H1 (cell line): ENCODE results near the gene SYNPR. TPM values are rescaled to one million over a fixed set of nuclear protein-coding genes. Genes with fewer than 3 reads are reported as not detected.

Experiments
- CTCF ChIA-PET: fragments of 300-600 bp; sonication (Branson Sonifier 250); formaldehyde crosslinking; loops from one replicate; lab custom pipeline; 2021; ENCODE audit not compliant: partially characterized antibody; lab: Charles Lee
- POLR2A ChIA-PET: fragments of 300-600 bp; sonication (Branson Sonifier 250); formaldehyde crosslinking; loops from one replicate; lab custom pipeline; 2021; ENCODE audit warnings: inconsistent platforms; ENCODE audit not compliant: partially characterized antibody; lab: Charles Lee
- DNase-seq, 2 experiments: peaks; one replicate each; pipeline versions ENCODE4 v3.0.0 to v3.0.0-alpha.2; 2010 to 2022; ENCODE audit warnings: low spot score in 2 of 2, low read depth in 1 of 2, mixed read lengths in 1 of 2
- FAIRE-seq: peaks from 2 replicates; lab custom pipeline; 2011; peaks lifted over from hg19 to GRCh38; lab: Jason Lieb, UNC
- H2AFZ ChIP-seq: 2 replicates; pipeline ENCODE4 v1.8.1; 2012; ENCODE audit warnings: low read length, inconsistent platforms
- H2AK5ac ChIP-seq: 2 replicates; pipeline ENCODE4 v1.6.1; 2013; ENCODE audit warnings: low read depth, low read length
- H2BK120ac ChIP-seq: replicated peaks from 2 replicates; pipeline ENCODE3; 2013; ENCODE audit warnings: low read depth, low read length, inconsistent platforms
- H2BK12ac ChIP-seq: 2 replicates; pipeline ENCODE4 v1.6.1; 2013; ENCODE audit warnings: low read depth, low read length
- H2BK15ac ChIP-seq: 2 replicates; pipeline ENCODE4 v1.6.1; 2013; ENCODE audit warnings: low read length
- H2BK20ac ChIP-seq: 2 replicates; pipeline ENCODE4 v1.6.1; 2013; ENCODE audit warnings: low read length
- H2BK5ac ChIP-seq: 2 replicates; pipeline ENCODE4 v1.6.1; 2013; ENCODE audit warnings: low read depth, low read length
- H3K14ac ChIP-seq: 2 replicates; pipeline ENCODE4 v1.6.1; 2013; ENCODE audit warnings: inconsistent platforms; ENCODE audit not compliant: insufficient read length
- H3K18ac ChIP-seq: 2 replicates; pipeline ENCODE4 v1.6.1; 2013; ENCODE audit warnings: low read length; ENCODE audit errors: extremely low read depth
- H3K23ac ChIP-seq: 2 replicates; pipeline ENCODE4 v1.6.1; 2013; ENCODE audit warnings: inconsistent platforms; ENCODE audit not compliant: insufficient read length
- H3K23me2 ChIP-seq: 2 replicates; pipeline ENCODE4 v1.6.1; 2013; ENCODE audit warnings: low read depth, low read length
- H3K27ac ChIP-seq: 2 replicates; pipeline ENCODE4 v1.6.1; 2011; ENCODE audit warnings: low read depth, low read length, inconsistent platforms
- H3K27me3 ChIP-seq, 4 experiments: replicated peaks in 1 of 4; 1 replicate in 1 of 4; 2 replicates in 3 of 4; pipeline versions ENCODE4 v1.6.1 to v1.8.1; 2011 to 2013; ENCODE audit warnings: low read length in 3 of 4, mild to moderate bottlenecking in 3 of 4, inconsistent platforms in 2 of 4, mixed read lengths in 2 of 4, moderate library complexity in 1 of 4; ENCODE audit not compliant: control insufficient read depth in 3 of 4, insufficient read depth in 3 of 4; ENCODE audit errors: extremely low read depth in 1 of 4
- H3K36me3 ChIP-seq, 4 experiments: 2 replicates each; pipeline versions ENCODE4 v1.6.1 to v1.8.1; 2011 to 2013; ENCODE audit warnings: mild to moderate bottlenecking in 4 of 4, low read length in 3 of 4, moderate library complexity in 2 of 4, control low read depth in 1 of 4, inconsistent platforms in 1 of 4; ENCODE audit not compliant: insufficient read depth in 4 of 4, control insufficient read depth in 2 of 4
- H3K4ac ChIP-seq: replicated peaks from 2 replicates; pipeline ENCODE3; 2013; ENCODE audit warnings: low read length, low read depth, mixed read lengths, inconsistent platforms; ENCODE audit not compliant: insufficient read length
- H3K4me1 ChIP-seq, 4 experiments: replicated peaks in 1 of 4; 1 replicate in 1 of 4; 2 replicates in 3 of 4; pipeline versions ENCODE4 v1.6.1 to v1.8.1; 2011 to 2013; ENCODE audit warnings: low read length in 3 of 4, inconsistent platforms in 2 of 4, mixed read lengths in 1 of 4; ENCODE audit not compliant: insufficient read depth in 4 of 4, control insufficient read depth in 3 of 4
- H3K4me2 ChIP-seq, 2 experiments: 2 replicates each; pipeline versions ENCODE4 v1.6.1 to v1.8.1; 2011 to 2013; ENCODE audit warnings: low read depth in 2 of 2, low read length in 2 of 2, control low read depth in 1 of 2, inconsistent platforms in 1 of 2, mild to moderate bottlenecking in 1 of 2; ENCODE audit not compliant: insufficient read depth in 1 of 2
- H3K4me3 ChIP-seq, 4 experiments: fragments of 200-600, 300-600 bp in 1 of 4; sonication (generic), shearing (Covaris generic), sonication (Bioruptor Twin) in 1 of 4; 2 replicates each; pipeline versions ENCODE4 v1.5.1 to v1.8.1; 2011 to 2016; ENCODE audit warnings: low read length in 4 of 4, low read depth in 3 of 4, control low read depth in 2 of 4, inconsistent platforms in 2 of 4, mild to moderate bottlenecking in 2 of 4, mixed read lengths in 1 of 4, moderate library complexity in 1 of 4; ENCODE audit not compliant: insufficient read depth in 2 of 4; ENCODE audit errors: extremely low read depth in 1 of 4
- H3K56ac ChIP-seq: replicated peaks from 2 replicates; pipeline ENCODE3; 2013; ENCODE audit warnings: low read depth, mild to moderate bottlenecking, mixed read lengths, low read length, inconsistent platforms; ENCODE audit not compliant: insufficient read length
- H3K79me1 ChIP-seq: 2 replicates; pipeline ENCODE4 v1.6.1; 2013; ENCODE audit warnings: low read depth, low read length, control low read depth
- H3K79me2 ChIP-seq, 2 experiments: 2 replicates each; pipeline versions ENCODE4 v1.6.1 to v1.8.1; 2012 to 2013; ENCODE audit warnings: low read length in 2 of 2, mild to moderate bottlenecking in 2 of 2, inconsistent platforms in 1 of 2; ENCODE audit not compliant: insufficient read depth in 2 of 2, control insufficient read depth in 1 of 2
- H3K9ac ChIP-seq, 4 experiments: replicated peaks in 1 of 4; 1 replicate in 1 of 4; 2 replicates in 3 of 4; pipeline versions ENCODE4 v1.6.1 to v1.8.1; 2011 to 2013; ENCODE audit warnings: low read depth in 3 of 4, low read length in 3 of 4, control low read depth in 2 of 4, mild to moderate bottlenecking in 2 of 4, moderate library complexity in 2 of 4, inconsistent platforms in 1 of 4; ENCODE audit errors: extremely low read depth in 1 of 4
- H3K9me3 ChIP-seq, 2 experiments: 2 replicates each; pipeline versions ENCODE4 v1.6.1 to v1.8.1; 2012 to 2013; ENCODE audit warnings: mild to moderate bottlenecking in 2 of 2, moderate library complexity in 2 of 2, control low read depth in 1 of 2, inconsistent platforms in 1 of 2, low read depth in 1 of 2, low read length in 1 of 2, mixed read lengths in 1 of 2; ENCODE audit not compliant: insufficient read depth in 2 of 2
- H4K20me1 ChIP-seq, 2 experiments: replicated peaks in 1 of 2; 2 replicates each; pipeline versions ENCODE3 to v1.8.1; 2011 to 2013; ENCODE audit warnings: inconsistent platforms in 2 of 2, low read length in 2 of 2, mild to moderate bottlenecking in 1 of 2; ENCODE audit not compliant: insufficient read depth in 2 of 2, control insufficient read depth in 1 of 2
- H4K5ac ChIP-seq: 2 replicates; pipeline ENCODE4 v1.6.1; 2013; ENCODE audit warnings: low read length, low read depth, mixed read lengths, inconsistent platforms; ENCODE audit not compliant: insufficient read length
- H4K8ac ChIP-seq: 2 replicates; pipeline ENCODE4 v1.8.0; 2013; ENCODE audit warnings: mild to moderate bottlenecking, moderate library complexity, low read length, inconsistent platforms; ENCODE audit not compliant: insufficient read depth; ENCODE audit errors: extremely low read depth
- H4K91ac ChIP-seq: replicated peaks from 2 replicates; pipeline ENCODE3; 2013; ENCODE audit warnings: low read length, mixed read lengths, inconsistent platforms; ENCODE audit not compliant: insufficient read length
- BCL11A ChIP-seq, 2 experiments: IDR thresholded peaks; one replicate each; pipeline ENCODE4 v1.6.1; 2011; ENCODE audit warnings: low read depth in 2 of 2, low read length in 2 of 2, mild to moderate bottlenecking in 2 of 2
- CBX8 ChIP-seq: fragments of 300-800, 300-1000 bp; sonication (generic); IDR thresholded peaks from 2 replicates; pipeline ENCODE4 v1.7.1; 2016; ENCODE audit warnings: low read depth, low read length, borderline replicate concordance
- FOSL1 ChIP-seq: IDR thresholded peaks from 2 replicates; pipeline ENCODE4 v1.6.1; 2011; ENCODE audit warnings: mild to moderate bottlenecking, low read depth, low read length, moderate library complexity; ENCODE audit not compliant: insufficient read depth
- GABPA ChIP-seq: IDR thresholded peaks from 2 replicates; pipeline ENCODE4 v1.6.1; 2011; ENCODE audit warnings: mild to moderate bottlenecking, low read length, moderate library complexity, borderline replicate concordance; ENCODE audit not compliant: insufficient read depth
- HDAC6 ChIP-seq: IDR thresholded peaks from one replicate; pipeline ENCODE4 v1.7.1; 2012; ENCODE audit warnings: low read depth, mild to moderate bottlenecking, inconsistent platforms, low read length, moderate library complexity
- JUND ChIP-seq: IDR thresholded peaks from 2 replicates; pipeline ENCODE4 v1.6.1; 2011; ENCODE audit warnings: mild to moderate bottlenecking, improper control_type of control experiment, low read length
- POU5F1 ChIP-seq: IDR thresholded peaks from 2 replicates; pipeline ENCODE4 v1.6.1; 2011; ENCODE audit warnings: low read depth, mild to moderate bottlenecking, low read length, moderate library complexity
- RXRA ChIP-seq: IDR thresholded peaks from 2 replicates; pipeline ENCODE4 v1.6.1; 2011; ENCODE audit warnings: low read depth, mild to moderate bottlenecking, low read length, moderate library complexity; ENCODE audit not compliant: insufficient read depth
- SIN3A ChIP-seq, 2 experiments: IDR thresholded peaks in 1 of 2; conservative IDR thresholded peaks in 1 of 2; 2 replicates each; pipeline ENCODE4 v1.6.1; 2011 to 2012; ENCODE audit warnings: low read length in 2 of 2, improper control_type of control experiment in 1 of 2, low read depth in 1 of 2, mild to moderate bottlenecking in 1 of 2
- SP4 ChIP-seq: IDR thresholded peaks from 2 replicates; pipeline ENCODE4 v1.6.1; 2012; ENCODE audit warnings: low read length, inconsistent platforms
- SUZ12 ChIP-seq: fragments of 200-600 bp; sonication (generic); IDR thresholded peaks from 2 replicates; pipeline ENCODE4 v1.6.1; 2012; ENCODE audit warnings: mild to moderate bottlenecking, inconsistent platforms, low read length, moderate library complexity, mixed read lengths
- TEAD4 ChIP-seq: IDR thresholded peaks from 2 replicates; pipeline ENCODE4 v1.6.1; 2012; ENCODE audit warnings: low read depth, low read length, inconsistent platforms, mixed read lengths
- WGBS, 2 experiments: shearing (Covaris generic) in 1 of 2; methylation state at CpG; one replicate each; pipeline versions ENCODE4 v1.1.6 to v1.1.7; 2013 to 2015; ENCODE audit warnings: low lambda C conversion rate in 2 of 2, mixed read lengths in 2 of 2, inconsistent platforms in 1 of 2, low coverage in 1 of 2, missing lambda C conversion rate in 1 of 2; ENCODE audit not compliant: insufficient replicate concordance in 2 of 2, insufficient coverage in 1 of 2, insufficient read length in 1 of 2; ENCODE audit errors: extremely low coverage in 1 of 2, missing lambda C conversion rate in 1 of 2; 5-methylcytosine and 5-hydroxymethylcytosine counted together
- polyA plus RNA-seq, 7 experiments: library from polyadenylated mRNA; depleted of rRNA in 3 of 7; stranded (reverse) in 5 of 7; unstranded in 2 of 7; fragments of >200 nt in 5 of 7; fragments of 200-250 nt in 2 of 7; gene quantifications; 1 replicate in 5 of 7; 2 replicates in 1 of 7; 4 replicates in 1 of 7; pipeline versions ENCODE4 v1.2.1 to v1.2.3, GENCODE V29; 2011 to 2013; ENCODE audit warnings: missing spikeins in 2 of 7, mixed read lengths in 2 of 7
- total RNA-seq: library from RNA; stranded (reverse); fragmentation: NEBNext Ultra II Directional; extraction: Animal tissue kit (Norgen Biotek cat#: 25700); gene quantifications from 2 replicates; pipeline ENCODE4 v1.2.1, GENCODE V29; 2021
- TF ChIP-seq, protein P1 (sequence below): IDR thresholded peaks from 2 replicates; pipeline ENCODE4 v1.6.1; 2012; ENCODE audit warnings: inconsistent platforms

Gene SYNPR
- total and polyA plus RNA-seq, 2 of the 8 experiments (the other 6 are each of a cell fraction or from before 2014, with no cell fraction given), result 0.39 to 0.99 TPM

DNA sequence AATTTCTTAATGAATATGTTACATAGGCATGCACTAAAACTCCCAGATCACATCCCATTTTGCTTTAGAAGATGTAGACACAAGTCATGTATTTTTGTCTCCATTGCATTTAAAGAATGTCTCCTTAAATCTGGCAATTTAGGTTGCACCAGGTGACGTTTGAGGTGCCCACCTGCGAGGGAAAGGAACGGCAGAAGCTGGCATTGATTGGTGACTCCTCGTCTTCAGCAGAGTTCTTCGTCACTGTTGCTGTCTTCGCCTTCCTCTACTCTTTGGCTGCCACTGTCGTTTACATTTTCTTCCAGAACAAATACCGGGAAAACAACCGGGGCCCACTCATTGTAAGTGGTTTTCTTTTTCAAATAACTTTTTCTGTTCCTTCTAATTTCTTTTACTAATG, 278.3 kb downstream of the SYNPR start:
- CTCF ChIA-PET, result interaction anchor here (0.9 to 1.6 kb wide), 2 partner anchors 11 to 262 kb away, joined by 3 read pairs; partner anchors contain the start of gene C3orf49
- H2BK15ac ChIP-seq, result no peak overlapping the region
- no peak overlapping the region for H2BK12ac ChIP-seq
- H3K23me2 ChIP-seq, result no peaks in the 10 kb centered on the region
- H3K9me3 ChIP-seq, result no peaks in the 10 kb centered on the region
- H3K18ac ChIP-seq, result no peak overlapping the region
- H3K27me3 ChIP-seq, result no peaks in the 10 kb centered on the region
- H3K4me3 ChIP-seq, result no peak overlapping the region
- H2AFZ ChIP-seq, result no peak overlapping the region
- no peak overlapping the region for H3K9ac ChIP-seq
- 75% methylated on average over 9 of the region's 9 CpGs; no CpG with 5 or more reads in 1 of the 2 experiments for WGBS, 2 experiments
- no peak overlapping the region for H3K56ac ChIP-seq
- no peaks in the 10 kb centered on the region for H3K36me3 ChIP-seq
- H4K91ac ChIP-seq, result no peak overlapping the region
- no peak overlapping the region for H3K4me2 ChIP-seq
- H4K20me1 ChIP-seq, result no peaks in the 10 kb centered on the region
- H3K4me1 ChIP-seq, result peaks cover 0 to 6% (median 0%) of the 10 kb centered on the region in 4 experiments; a peak in 2 of 7 replicates
- H3K14ac ChIP-seq, result no peak overlapping the region
- H4K5ac ChIP-seq, result no peak overlapping the region
- H2BK20ac ChIP-seq, result no peak overlapping the region
- no peaks in the 10 kb centered on the region for H3K79me2 ChIP-seq
- DNase-seq (no peak), FAIRE-seq (peak; percentile 48)
- no peaks in the 10 kb centered on the region for H3K79me1 ChIP-seq
- no peak overlapping the region for H2BK5ac ChIP-seq
- no peak overlapping the region for H3K27ac ChIP-seq
- POLR2A ChIA-PET, result no interaction called here
- no peak overlapping the region for H4K8ac ChIP-seq
- no peak overlapping the region for H2AK5ac ChIP-seq
- no peak overlapping the region for H2BK120ac ChIP-seq
- no peak overlapping the region for H3K23ac ChIP-seq
- no peak overlapping the region for H3K4ac ChIP-seq
- TF ChIP-seq SP4 (no peak), CBX8 (no peak), JUND (no peak), HDAC6 (no peak), RXRA (no peak), SIN3A (conservative IDR thresholded peaks at IDR 0.05 in 1 of 2, IDR thresholded peaks at IDR 0.05 in 1 of 2; ENCODE audit: low read depth in 1 of 2, low read length in 2 of 2) (no peak), POU5F1 (no peak), FOSL1 (no peak), GABPA (no peak), BCL11A (IDR thresholded peaks at IDR 0.05; ENCODE audit: low read depth in 2 of 2, low read length in 2 of 2) (no peak), TEAD4 (no peak), SUZ12 (no peak)
- TF ChIP-seq, protein P1, sequence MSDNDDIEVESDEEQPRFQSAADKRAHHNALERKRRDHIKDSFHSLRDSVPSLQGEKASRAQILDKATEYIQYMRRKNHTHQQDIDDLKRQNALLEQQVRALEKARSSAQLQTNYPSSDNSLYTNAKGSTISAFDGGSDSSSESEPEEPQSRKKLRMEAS, result no peak
